GM12875 (cell line): ENCODE measurements around the gene NMUR1.
"Not testable (repeated sequence)": the region's sequence is repeated elsewhere in the genome, so short reads cannot be mapped to it uniquely, and the experiment has no call there.

Experiments used
- H3K4me3 ChIP-seq: one replicate; pipeline ENCODE4 v1.5.1; 2011; ENCODE audit warnings: low read depth, low read length, control low read depth
- TF ChIP-seq, protein P1 (sequence below): IDR thresholded peaks from 2 replicates; pipeline ENCODE4 v1.5.1; 2011; ENCODE audit warnings: low read depth, mild to moderate bottlenecking, control low read depth, inconsistent platforms, low read length, moderate library complexity, borderline replicate concordance; ENCODE audit not compliant: insufficient read depth

Gene NMUR1

GRCh38 chr2:231571661-231572191 lies 41.5 kb upstream of the NMUR1 start:
- TF ChIP-seq, protein P1, sequence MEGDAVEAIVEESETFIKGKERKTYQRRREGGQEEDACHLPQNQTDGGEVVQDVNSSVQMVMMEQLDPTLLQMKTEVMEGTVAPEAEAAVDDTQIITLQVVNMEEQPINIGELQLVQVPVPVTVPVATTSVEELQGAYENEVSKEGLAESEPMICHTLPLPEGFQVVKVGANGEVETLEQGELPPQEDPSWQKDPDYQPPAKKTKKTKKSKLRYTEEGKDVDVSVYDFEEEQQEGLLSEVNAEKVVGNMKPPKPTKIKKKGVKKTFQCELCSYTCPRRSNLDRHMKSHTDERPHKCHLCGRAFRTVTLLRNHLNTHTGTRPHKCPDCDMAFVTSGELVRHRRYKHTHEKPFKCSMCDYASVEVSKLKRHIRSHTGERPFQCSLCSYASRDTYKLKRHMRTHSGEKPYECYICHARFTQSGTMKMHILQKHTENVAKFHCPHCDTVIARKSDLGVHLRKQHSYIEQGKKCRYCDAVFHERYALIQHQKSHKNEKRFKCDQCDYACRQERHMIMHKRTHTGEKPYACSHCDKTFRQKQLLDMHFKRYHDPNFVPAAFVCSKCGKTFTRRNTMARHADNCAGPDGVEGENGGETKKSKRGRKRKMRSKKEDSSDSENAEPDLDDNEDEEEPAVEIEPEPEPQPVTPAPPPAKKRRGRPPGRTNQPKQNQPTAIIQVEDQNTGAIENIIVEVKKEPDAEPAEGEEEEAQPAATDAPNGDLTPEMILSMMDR: no peak
- H3K4me3 ChIP-seq: no peak overlapping the region

DNA sequence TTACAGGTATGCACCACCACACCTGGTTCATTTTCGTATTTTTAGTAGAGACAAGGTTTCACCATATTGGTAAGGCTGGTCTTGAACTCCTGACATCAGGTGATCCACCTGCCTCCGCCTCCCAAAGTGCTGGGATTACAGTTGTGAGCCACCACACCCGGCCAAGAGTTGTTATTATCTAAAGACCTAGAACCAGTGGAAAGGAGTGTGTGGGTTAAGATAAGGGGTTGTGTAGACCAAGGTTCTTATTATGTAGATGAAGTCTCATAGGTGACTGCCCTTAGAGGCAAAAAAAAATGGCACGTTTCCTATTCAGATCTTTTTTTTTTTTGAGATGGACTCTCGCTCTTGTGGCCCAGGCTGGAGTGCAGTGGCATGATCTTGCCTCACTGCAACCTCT lies 40.7 kb upstream of the NMUR1 start:
- not testable (repeated sequence) for H3K4me3 ChIP-seq

DNA sequence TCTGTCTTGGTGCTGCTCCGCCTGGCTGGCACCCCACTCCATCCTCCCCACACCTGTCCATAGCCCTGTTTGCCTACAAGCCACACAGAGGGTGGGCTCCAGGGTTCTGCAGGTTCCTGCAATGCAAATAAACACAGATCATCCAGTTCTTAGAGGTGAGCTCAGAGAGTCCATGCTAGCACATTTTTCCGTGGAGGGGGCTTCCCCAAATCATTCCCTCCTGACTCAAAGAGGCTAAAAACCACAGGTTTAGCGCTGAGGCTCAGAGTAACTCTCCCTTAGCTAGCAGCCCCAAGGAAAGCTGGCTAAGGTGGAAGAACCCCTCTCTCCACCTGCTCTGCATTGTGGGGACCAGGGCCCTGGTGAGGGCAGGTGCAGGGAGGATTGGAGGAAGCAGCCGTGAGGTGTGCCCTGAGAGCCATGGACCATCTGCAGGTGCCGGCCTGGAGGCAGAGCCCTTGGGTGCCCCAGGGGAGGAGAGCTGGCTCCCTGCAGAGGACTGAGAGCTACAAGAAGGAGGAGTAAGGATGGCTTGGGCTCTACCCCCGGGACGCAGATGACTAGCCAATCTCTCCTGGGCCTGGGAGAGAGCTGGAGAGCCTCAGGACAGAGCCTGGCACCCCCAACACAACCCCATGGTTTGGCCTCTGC lies 38.7 kb upstream of the NMUR1 start:
- TF ChIP-seq, protein P1: no peak
- no peak overlapping the region for H3K4me3 ChIP-seq

DNA sequence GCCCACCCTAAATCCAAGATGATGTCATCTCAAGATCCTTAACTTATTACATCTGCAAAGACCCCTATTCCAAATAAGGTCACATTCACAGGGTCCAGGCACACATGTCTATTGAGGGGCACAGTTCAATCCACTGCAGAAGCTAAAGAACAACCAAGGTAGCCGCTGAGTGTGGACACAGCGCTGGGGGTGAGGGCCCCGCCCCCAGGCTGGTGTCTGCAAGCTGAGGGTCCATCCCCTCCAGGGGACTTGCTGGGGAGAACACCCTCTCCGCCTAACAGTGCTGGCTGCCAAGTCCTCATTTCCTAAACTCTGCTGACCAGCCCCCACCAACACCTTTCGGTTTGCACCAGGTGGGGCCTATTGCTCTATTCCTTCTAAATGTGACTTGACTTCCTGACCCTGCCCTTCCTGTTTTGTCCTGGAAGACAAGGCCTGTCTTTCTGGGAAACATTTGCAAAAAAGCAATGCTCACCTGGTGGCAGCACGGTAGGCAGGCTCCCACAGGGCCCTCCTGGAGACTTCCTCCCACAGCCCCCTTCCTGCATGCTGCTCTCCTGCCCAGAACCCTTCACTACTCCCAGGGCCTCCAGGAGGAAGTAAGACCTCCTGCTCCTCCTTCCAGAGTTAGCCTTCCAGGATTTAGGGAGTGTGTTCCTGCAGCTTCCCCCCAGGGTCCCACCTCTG lies 38.0 kb upstream of the NMUR1 start:
- TF ChIP-seq, protein P1: no peak
- H3K4me3 ChIP-seq: no peak overlapping the region

- TF ChIP-seq, protein P1: no peak
Observed at GRCh38 chr2:231567159-231567558, 36.9 kb upstream of the NMUR1 start.

GRCh38 chr2:231565887-231566594 lies 35.8 kb upstream of the NMUR1 start:
- TF ChIP-seq, protein P1: no peak
- H3K4me3 ChIP-seq: no peak overlapping the region

More at GRCh38 chr2:231567159-231567558, 36.9 kb upstream of the NMUR1 start:
- H3K4me3 ChIP-seq: no peak overlapping the region

DNA sequence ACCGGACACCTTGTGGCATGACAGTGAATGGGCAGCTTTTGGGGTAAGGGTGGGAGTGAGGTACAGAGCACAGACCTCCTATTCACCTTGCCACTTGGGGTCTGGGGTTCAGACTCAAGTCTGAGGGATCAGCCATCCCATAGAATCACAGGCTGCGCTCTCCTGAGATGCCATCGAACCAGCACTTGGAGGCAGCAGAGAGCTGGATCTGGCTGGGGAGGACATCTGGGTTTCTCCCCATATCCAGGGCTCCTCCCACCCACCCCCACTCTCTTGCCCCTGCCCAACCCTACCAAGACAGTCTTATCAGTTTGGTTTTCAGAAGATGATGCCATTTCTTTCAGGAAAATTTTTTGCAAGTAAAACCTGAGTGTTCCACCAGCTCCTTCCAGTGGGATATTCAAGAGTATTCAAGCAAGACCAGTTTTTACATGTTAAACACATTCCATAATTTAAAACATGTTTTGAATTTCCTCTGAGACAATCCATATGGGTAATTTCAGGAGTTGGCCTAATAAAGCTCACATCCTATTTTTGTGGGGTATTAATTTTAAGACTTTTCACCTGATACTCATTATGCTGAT lies 33.2 kb upstream of the NMUR1 start:
- no peak overlapping the region for H3K4me3 ChIP-seq
- TF ChIP-seq, protein P1: peak; percentile 90
